WI38 (cell line): ENCODE results near the gene GJB6.

ENCODE experiments used
- H3K4me3 ChIP-seq: 2 replicates; pipeline ENCODE4 v1.5.1; 2011; ENCODE audit warnings: low read depth, mild to moderate bottlenecking, control low read depth, low read length
- TF ChIP-seq, protein P1 (sequence below): IDR thresholded peaks from 2 replicates; pipeline ENCODE4 v1.5.1; 2012; ENCODE audit warnings: low read depth, mild to moderate bottlenecking, control low read depth, low read length

Gene GJB6

DNA sequence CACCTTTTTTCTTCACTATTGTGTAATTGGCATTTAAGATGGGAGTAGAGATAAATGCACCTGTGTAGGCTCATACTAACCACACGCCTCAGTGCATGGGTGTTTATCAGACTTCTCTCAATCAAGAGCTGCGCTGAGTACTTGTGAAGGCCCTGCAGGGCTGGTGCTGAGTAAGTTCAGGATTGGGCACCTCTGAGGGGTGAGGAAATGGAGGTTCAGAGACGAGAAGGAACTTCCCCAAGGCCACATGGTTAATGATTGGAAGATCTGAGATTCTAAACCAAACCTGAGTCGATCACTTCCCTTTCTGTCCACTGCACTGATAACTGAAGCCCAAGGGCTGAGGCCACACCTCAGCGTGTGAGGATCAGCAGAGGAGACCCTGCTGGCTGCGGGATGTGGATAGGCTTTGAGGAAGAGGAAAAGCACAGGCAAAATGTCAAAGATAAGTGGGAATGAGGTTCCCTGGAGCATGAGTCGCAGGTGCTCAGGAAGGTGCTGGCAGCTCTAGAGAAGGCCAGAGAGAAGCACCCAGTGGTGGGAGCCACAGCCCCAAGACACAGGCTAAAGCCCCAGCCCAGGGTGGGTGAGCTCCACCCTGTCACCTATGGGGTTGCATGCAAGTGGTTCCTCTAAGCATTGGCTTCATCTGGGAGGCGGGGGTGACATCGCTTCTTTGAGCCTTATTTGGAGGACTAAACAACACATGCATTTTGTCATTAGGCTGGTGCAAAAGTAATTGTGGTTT, 32.3 kb upstream of the GJB6 start:
- no peak overlapping the region for H3K4me3 ChIP-seq
- TF ChIP-seq, protein P1, sequence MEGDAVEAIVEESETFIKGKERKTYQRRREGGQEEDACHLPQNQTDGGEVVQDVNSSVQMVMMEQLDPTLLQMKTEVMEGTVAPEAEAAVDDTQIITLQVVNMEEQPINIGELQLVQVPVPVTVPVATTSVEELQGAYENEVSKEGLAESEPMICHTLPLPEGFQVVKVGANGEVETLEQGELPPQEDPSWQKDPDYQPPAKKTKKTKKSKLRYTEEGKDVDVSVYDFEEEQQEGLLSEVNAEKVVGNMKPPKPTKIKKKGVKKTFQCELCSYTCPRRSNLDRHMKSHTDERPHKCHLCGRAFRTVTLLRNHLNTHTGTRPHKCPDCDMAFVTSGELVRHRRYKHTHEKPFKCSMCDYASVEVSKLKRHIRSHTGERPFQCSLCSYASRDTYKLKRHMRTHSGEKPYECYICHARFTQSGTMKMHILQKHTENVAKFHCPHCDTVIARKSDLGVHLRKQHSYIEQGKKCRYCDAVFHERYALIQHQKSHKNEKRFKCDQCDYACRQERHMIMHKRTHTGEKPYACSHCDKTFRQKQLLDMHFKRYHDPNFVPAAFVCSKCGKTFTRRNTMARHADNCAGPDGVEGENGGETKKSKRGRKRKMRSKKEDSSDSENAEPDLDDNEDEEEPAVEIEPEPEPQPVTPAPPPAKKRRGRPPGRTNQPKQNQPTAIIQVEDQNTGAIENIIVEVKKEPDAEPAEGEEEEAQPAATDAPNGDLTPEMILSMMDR = no peak

- no peak overlapping the region for H3K4me3 ChIP-seq
- TF ChIP-seq, protein P1 = no peak
Measured at GRCh38 chr13:20263393-20264044, 31.4 kb upstream of the GJB6 start.

DNA sequence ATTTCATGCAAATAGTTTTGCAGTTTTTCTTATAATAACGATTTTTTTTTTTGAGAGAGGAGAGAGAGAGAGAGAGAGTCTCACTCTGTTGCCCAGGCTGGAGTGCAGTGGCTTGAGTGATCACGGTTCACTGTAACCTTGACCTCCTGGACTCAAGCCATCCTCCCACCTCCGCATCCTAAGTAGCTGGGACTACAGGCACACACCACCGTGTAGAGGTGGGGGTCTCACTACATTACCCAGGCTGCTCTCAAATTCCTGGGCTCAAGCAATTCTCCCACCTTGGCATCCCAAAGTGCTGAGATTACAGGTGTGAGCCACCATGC, 26.8 kb upstream of the GJB6 start:
- TF ChIP-seq, protein P1 = no peak
- H3K4me3 ChIP-seq = no peak overlapping the region

GRCh38 chr13:20258208-20258962, 26.3 kb upstream of the GJB6 start:
- TF ChIP-seq, protein P1 = no peak
- no peak overlapping the region for H3K4me3 ChIP-seq

DNA sequence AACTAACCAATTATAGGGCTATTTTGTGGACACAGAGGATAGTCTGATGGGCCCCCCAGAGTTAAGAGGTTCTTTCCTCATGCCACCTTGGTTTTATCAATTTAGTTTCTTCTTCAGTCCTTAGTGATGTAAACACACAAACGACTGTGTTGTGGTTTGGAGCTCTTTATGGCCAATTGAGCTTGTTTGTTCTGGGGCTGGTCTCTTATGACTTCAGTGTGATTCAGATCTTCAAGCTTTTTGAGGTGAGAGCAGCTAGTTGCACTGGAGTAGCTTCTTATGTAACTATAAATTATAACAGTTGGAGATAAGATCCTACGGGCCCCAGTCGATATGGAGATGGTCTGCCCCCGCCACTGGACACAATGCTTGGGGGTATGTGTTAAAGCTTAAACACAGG, 22.0 kb upstream of the GJB6 start:
- H3K4me3 ChIP-seq = no peak overlapping the region
- TF ChIP-seq, protein P1 = no peak

- H3K4me3 ChIP-seq = no peak overlapping the region
- TF ChIP-seq, protein P1 = no peak
Measured at GRCh38 chr13:20249913-20250312, 17.8 kb upstream of the GJB6 start.

DNA sequence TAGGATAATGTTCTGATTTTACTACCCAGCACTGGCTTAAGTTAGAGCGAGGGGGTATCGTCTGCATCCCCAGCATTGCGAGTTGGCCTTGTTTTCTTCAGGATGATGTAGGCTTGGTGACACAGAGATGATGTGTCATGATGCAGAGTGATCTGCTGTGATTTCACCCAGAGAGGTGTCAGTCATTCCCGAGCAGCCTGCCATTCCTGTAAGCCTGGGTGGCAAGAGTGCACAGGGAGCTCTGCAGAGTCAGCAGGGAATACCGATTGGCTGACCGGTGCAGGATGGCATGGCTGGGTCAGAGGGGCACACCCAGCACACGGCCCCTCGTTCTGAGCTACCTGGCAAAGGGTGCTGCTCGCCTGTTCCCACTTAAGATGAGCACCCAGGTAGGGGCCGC, 15.8 kb upstream of the GJB6 start:
- H3K4me3 ChIP-seq = no peak overlapping the region
- TF ChIP-seq, protein P1 = no peak
